Myometrial cell (primary cell): ENCODE measurements around the gene CLC. TPM values are rescaled to one million over a fixed set of nuclear protein-coding genes. Genes with fewer than 3 reads are reported as not detected.

Experiments used
- total RNA-seq: library from RNA; depleted of rRNA; stranded (reverse); fragments of >200 nt; gene quantifications from 2 replicates; pipeline ENCODE4 v1.2.3, GENCODE V29; 2015

The CLC gene
- not detected in 2 replicates for total RNA-seq

GRCh38 chr19:39737891-39738290 lies at the start of gene CLC:
CLC (minus strand) TSS chr19:39738029; CDS start chr19:39737952, 77 bp downstream.

GRCh38 chr19:39778763-39779162 lies 40.9 kb upstream of the CLC start, which contains the start of gene LEUTX:
LEUTX (plus strand) TSS chr19:39778854; CDS start chr19:39778921, 67 bp downstream.

GRCh38 chr19:39704181-39705044 lies 33.4 kb downstream of the CLC start, which contains the start of gene LGALS14:
LGALS14 (plus strand) TSS chr19:39704481; CDS start chr19:39704529, 48 bp downstream.

Other genes starting within 250 kb of the CLC start
- 0.35 and 1.7 TPM in 2 replicates for gene DLL3, start 239.1 kb downstream of the CLC start, total RNA-seq
- gene SELENOV, start 222.9 kb downstream of the CLC start, total RNA-seq = not detected in 2 replicates
- 4.3 and 7.2 TPM in 2 replicates for gene EID2B, start 205.2 kb downstream of the CLC start, total RNA-seq
- 7.8 and 13.8 TPM in 2 replicates for gene EID2, start 197.9 kb downstream of the CLC start, total RNA-seq
- not detected in 2 replicates for gene LGALS13, start 135.5 kb downstream of the CLC start, total RNA-seq
- gene LGALS16, start 82.1 kb downstream of the CLC start, total RNA-seq = not detected in 2 replicates
- gene LGALS14, start 33.5 kb downstream of the CLC start, total RNA-seq = not detected in 2 replicates
- gene LEUTX, start 40.8 kb upstream of the CLC start, total RNA-seq = not detected in 2 replicates
- gene DYRK1B, start 96.1 kb upstream of the CLC start, total RNA-seq = 14.5 and 15.3 TPM in 2 replicates
- gene FBL, start 108.3 kb upstream of the CLC start, total RNA-seq = 131 and 144 TPM in 2 replicates
- not detected in 2 replicates for gene FCGBP, start 196.6 kb upstream of the CLC start, total RNA-seq
- 154 and 171 TPM in 2 replicates for gene PSMC4, start 233.1 kb upstream of the CLC start, total RNA-seq